ENCODE data around the gene PDZRN4.

- TF ChIP-seq CTCF (IDR thresholded peaks at IDR 0.05) (no peak), POLR2A (IDR thresholded peaks at IDR 0.05) (no peak)
Measured at GRCh38 chr12:41437563-41437962, 249.4 kb downstream of the PDZRN4 start.

All from ovary (tissue), 3 donors.